GM23338 (cell line): ENCODE results near the gene SSMEM1.

Experiments used
- CTCF ChIP-seq, 2 experiments: fragments of 200-600 bp in 1 of 2; sonication (generic) in 1 of 2; conservative IDR thresholded peaks; 2 replicates each; pipeline versions ENCODE4 v1.5.1 to v1.6.1; 2016 to 2017; ENCODE audit warnings: antibody characterized with exemption in 2 of 2, low read depth in 2 of 2, mild to moderate bottlenecking in 2 of 2, moderate library complexity in 1 of 2
- ETS1 ChIP-seq: IDR thresholded peaks from 2 replicates; pipeline ENCODE4 v1.6.1; 2016; ENCODE audit warnings: antibody characterized with exemption
- EZH2 ChIP-seq: fragments of 200-600 bp; sonication (generic); IDR thresholded peaks from one replicate; pipeline ENCODE4 v1.8.0; 2017; ENCODE audit warnings: antibody characterized with exemption, mild to moderate bottlenecking, low read depth; ENCODE audit not compliant: unreplicated experiment

GRCh38 chr7:130232209-130232608 is 24.5 kb downstream of the SSMEM1 start:
- TF ChIP-seq ETS1, result no peak
- no peak for TF ChIP-seq CTCF (conservative IDR thresholded peaks at IDR 0.05; ENCODE audit: low read depth in 2 of 2)
- no peak for TF ChIP-seq EZH2
